Esophagus squamous epithelium (tissue), 4 donors: ENCODE measurements around the gene OLIG1.

ENCODE experiments used
- CTCF ChIP-seq, 6 experiments: fragments of 450-650 bp in 4 of 6; fragments of 200-600 bp in 2 of 6; sonication (generic) in 2 of 6; IDR thresholded peaks; one replicate each; pipeline ENCODE4 v1.5.1; 2016 to 2019; ENCODE audit warnings: antibody characterized with exemption in 6 of 6, mild to moderate bottlenecking in 4 of 6, moderate library complexity in 4 of 6
- POLR2A ChIP-seq, 4 donors: fragments of 450-650 bp; IDR thresholded peaks; one replicate each; pipeline ENCODE4 v1.6.1; 2017; ENCODE audit warnings: antibody characterized with exemption in 4 of 4, mild to moderate bottlenecking in 4 of 4, moderate library complexity in 3 of 4

- TF ChIP-seq CTCF (IDR thresholded peaks at IDR 0.05), result no peak
- TF ChIP-seq POLR2A (IDR thresholded peaks at IDR 0.05), result no peak
Observed at GRCh38 chr21:33111577-33111976, 41.6 kb downstream of the OLIG1 start.
